COLO668 (cell line): Measurements from ENCODE around the gene CNTN2.

Experiments used
- DNase-seq: peaks from one replicate; lab custom pipeline; 2025; ENCODE audit not compliant: unreplicated experiment; lab: John Stamatoyannopoulos, UW

The CNTN2 gene

GRCh38 chr1:205020466-205020865, 22.5 kb upstream of the CNTN2 start:
- DNase-seq, result no peak

GRCh38 chr1:205024679-205025078, 18.3 kb upstream of the CNTN2 start:
- no peak for DNase-seq

DNA sequence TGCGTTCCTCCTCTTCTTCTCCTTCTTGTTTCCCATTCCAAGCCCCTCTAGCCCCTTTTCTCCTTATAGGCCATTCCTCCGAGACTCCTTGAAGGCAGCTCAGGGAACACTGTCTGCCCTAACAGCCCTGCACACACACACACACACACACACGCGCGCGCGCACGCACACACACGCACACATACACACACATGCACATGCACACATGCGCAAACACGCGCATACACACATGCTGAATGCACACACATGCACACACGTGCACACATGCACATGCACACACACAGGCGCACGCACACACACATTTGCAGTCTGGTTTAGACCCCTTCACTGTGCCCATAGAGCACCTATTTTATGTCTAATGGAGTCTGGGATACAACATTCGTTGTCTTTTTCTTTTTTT, 17.8 kb upstream of the CNTN2 start:
- no peak for DNase-seq

- no peak for DNase-seq
Measured at GRCh38 chr1:205026181-205026580, 16.8 kb upstream of the CNTN2 start.

DNA sequence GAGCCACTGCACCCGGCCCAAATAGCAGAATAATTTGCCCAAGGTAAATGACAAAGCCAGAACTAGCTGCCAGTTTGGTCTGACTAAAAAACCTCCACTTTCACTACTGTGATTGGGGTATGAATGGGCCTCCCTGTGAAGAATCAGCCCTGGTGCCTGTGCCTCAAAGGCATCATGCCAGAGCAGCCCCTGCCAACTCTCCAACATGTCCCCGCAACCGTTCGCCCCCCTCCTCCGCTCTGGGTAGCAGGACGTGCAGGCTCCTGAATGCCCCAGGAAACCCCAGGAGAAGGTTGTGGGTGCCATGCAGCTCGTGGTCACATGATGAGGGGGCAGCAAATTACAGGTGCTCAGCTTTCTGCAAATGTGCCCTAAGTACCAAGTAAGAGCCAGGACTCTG, 14.6 kb upstream of the CNTN2 start:
- DNase-seq, result no peak

DNA sequence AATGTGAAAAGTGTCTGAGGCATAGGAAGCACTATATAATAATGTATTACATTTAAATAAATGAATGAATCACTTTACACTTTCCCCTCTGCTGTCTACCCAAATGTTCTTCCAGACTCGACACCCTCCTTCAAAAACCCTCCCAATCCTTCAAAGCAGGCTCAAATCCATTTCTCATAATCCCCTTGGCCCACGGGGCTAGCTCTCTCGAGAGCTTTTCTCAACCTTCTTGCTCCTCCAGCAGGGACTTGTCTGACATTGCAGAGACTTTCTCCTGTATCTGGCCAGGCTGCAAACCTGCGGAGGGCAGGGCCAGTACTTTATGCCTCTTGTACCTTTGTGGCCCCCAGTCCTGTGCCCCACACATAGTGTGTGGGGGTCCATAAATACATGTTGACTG, 14.1 kb upstream of the CNTN2 start:
- DNase-seq, result no peak

GRCh38 chr1:205030241-205030640, 12.8 kb upstream of the CNTN2 start:
- no peak for DNase-seq

GRCh38 chr1:205030896-205031295, 12.1 kb upstream of the CNTN2 start:
- DNase-seq, result no peak

GRCh38 chr1:205032508-205032907, 10.5 kb upstream of the CNTN2 start:
- no peak for DNase-seq

GRCh38 chr1:205037539-205037938, 5.5 kb upstream of the CNTN2 start:
- DNase-seq, result no peak

DNA sequence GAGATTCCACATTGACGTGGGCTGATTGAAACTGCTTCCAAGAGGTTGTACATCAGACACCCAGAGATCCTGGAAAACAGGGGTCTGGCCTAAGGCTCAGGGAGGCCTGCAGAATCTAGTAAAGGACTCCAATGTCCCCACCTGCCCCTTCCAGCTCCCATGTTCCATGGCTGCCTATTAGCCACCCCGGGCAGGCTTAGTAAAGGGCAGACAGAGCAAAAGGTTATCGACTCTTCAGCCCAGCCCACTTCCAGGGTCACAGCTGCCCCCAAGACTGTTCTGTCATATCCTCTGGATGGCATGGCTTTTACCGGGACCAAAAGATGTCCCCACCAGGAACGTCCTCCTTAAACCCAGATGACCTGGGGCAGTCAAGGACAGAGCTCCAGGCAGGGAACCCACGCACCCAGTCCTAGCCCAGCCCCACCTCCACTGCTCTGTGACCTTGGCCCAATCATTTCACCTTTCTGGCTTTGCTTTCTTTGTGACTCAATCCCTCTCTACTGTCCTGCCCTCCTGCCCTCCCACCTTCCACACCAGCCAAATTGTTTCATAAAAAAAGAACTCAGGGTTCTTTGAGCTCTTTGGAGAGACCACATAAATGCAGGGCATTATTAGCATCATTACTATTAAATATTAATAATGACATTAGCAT, 4.8 kb upstream of the CNTN2 start:
- DNase-seq, result no peak

- DNase-seq, result no peak
Measured at GRCh38 chr1:205041001-205041715, 1.9 kb upstream of the CNTN2 start.

DNA sequence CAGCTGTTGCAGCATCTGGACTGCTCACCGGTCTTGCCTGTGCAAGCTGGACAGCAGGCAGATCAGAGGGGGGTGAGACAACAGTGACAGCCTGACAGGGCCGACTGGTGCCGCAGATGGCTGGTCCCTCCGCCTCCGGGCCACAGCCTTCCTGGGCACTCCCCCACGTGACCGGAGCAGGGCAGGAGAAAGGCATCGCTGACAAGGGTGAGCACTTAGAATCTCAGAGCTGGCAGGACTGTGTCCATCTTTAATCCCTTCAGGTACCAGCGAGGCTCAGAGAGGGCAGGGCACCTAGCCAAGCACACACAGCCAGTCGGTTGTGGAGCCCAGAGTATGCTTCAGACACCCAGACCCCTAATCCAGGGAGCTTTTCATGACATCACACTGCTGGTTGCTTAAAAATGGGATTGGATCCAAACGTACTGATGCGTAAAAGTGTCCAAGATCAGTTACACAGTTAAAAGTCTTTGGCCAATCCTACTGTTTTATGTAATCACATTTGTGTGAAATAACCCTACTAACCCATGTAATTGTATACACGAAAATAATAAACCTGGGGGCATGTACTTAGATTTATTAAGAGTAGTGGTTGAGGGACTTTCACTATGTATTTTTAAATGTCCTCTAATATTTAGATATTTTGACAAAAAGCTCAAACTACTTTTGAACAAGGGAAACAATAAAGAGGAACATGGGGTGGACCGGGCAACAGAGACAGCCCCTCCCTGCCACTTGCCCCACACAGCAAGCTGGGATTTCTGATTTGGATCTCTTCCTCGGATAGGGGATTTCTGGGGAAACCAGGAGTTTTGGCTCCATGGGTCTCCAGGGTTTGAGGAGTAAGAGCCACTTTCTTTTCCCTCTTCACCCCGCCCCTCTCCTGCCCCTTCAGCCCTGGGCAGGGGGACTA, 758 bp upstream of the CNTN2 start:
- DNase-seq, result no peak

GRCh38 chr1:205043866-205044265, 854 bp downstream of the CNTN2 start:
- no peak for DNase-seq

DNA sequence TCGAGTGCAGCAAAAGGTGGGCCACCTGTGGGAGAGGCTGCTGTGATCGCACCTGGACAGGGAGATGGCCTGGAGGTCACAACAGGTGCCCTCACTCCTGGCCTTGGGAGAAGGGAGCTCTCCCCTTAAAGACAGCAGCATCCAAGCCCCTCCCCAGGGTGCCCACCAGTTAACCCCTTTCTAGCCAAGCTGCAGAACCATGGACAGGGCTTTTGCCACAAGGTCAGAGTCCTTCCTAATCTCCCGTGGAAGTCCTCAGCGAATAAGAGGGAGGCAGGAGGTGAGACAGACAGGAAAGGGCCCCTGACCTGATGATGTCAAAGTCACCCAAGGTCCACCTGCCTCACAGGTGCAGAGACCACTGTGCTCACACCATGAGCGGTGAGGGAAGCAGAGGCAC, 1.7 kb downstream of the CNTN2 start:
- no peak for DNase-seq

- DNase-seq, result no peak
Measured at GRCh38 chr1:205045146-205045545, 2.1 kb downstream of the CNTN2 start.

- no peak for DNase-seq
Measured at GRCh38 chr1:205046870-205047269, 3.9 kb downstream of the CNTN2 start.

GRCh38 chr1:205047764-205048231, 4.8 kb downstream of the CNTN2 start:
- no peak for DNase-seq

DNA sequence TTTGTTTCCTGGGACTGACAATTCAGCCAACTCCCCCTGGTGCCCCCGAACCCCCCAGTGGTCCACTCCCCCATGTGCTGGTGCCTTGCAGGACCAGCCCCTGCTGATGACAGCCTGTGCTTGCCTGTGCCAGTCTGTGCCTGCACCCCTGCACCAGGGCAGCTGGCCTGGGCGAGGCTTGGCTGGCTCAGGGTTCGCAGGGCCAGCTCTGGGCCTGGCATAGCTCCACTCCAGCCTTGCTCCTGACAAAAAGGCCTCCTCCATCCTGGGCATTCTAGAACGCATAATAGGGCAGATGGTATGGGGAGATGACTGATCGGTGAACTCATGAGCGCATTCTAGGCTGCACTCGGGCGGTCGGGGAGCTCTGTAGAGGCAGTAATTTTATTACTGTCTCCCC, 5.4 kb downstream of the CNTN2 start:
- DNase-seq, result no peak

GRCh38 chr1:205049479-205049878, 6.5 kb downstream of the CNTN2 start:
- DNase-seq, result no peak

DNA sequence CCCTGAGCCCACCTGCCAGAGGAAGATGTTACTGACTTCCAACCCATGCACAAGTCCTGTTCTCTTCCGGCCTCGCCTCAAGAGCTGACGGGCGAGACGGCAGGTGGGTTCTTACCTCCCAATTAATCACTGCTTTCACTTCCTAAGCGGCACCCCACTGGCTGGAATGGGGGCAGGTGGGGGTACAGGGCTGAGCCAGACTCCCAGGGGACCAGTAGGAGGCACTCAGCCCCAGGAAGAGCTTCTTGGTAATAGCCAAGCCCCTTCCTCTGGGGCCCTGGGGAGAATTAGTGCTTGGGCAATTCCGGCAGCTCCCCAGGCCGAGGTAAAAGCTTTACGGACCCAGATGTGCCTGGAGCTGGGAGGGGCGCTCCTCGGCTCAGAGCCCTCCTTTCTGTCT, 9.7 kb downstream of the CNTN2 start:
- no peak for DNase-seq

DNA sequence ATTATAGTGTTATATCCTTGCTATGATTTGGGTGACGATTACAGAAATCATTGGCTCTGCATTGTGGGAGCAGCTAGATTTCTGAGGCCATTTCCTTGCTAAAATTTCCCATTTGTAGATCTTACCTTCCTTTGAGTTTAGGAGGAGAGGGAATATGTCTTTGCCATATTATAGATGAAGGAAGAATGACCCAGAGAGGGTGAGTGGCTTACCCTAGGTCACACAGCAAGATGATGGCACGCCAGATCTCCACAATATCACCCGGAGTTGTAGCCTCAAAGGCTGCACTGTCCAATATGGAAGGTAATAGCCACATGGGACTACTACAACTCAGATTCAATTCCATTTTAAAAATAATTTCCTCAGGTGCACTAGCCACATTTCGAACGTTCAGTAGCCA, 10.3 kb downstream of the CNTN2 start:
- DNase-seq, result no peak
